Stromal cell of bone marrow (primary cell): ENCODE results near the gene NALF2.
A peak's percentile ranks its signal among the peaks of the same experiment; 100 is the strongest.

Source experiments
- DNase-seq: peaks from one replicate; pipeline ENCODE4 v3.0.0-alpha.2; 2012; ENCODE audit warnings: low read depth

NALF2 gene

GRCh38 chrX:69530306-69530705 is 26.2 kb downstream of the NALF2 start:
- DNase-seq: no peak

- DNase-seq: no peak
Measured at GRCh38 chrX:69531031-69531755, 27.1 kb downstream of the NALF2 start.

- no peak for DNase-seq
Measured at GRCh38 chrX:69535661-69536060, 31.5 kb downstream of the NALF2 start.

GRCh38 chrX:69538321-69538876 is 34.3 kb downstream of the NALF2 start:
- DNase-seq: peak; percentile 23

GRCh38 chrX:69539437-69539836 is 35.3 kb downstream of the NALF2 start:
- no peak for DNase-seq

GRCh38 chrX:69541956-69542355 is 37.8 kb downstream of the NALF2 start:
- DNase-seq: no peak

GRCh38 chrX:69543572-69543971 is 39.4 kb downstream of the NALF2 start:
- DNase-seq: no peak

GRCh38 chrX:69546417-69546816 is 42.3 kb downstream of the NALF2 start:
- DNase-seq: no peak

- no peak for DNase-seq
Measured at GRCh38 chrX:69546978-69547377, 42.9 kb downstream of the NALF2 start.

GRCh38 chrX:69551421-69552009 is 47.4 kb downstream of the NALF2 start:
- DNase-seq: no peak

GRCh38 chrX:69552512-69552911 is 48.4 kb downstream of the NALF2 start:
- no peak for DNase-seq
